ENCODE measurements around the gene PTPRR.
"Not testable (repeated sequence)": the region's sequence is repeated elsewhere in the genome, so short reads cannot be mapped to it uniquely, and the experiment has no call there.

Gene PTPRR

GRCh38 chr12:70840656-70841350 lies 79.7 kb downstream of the PTPRR start:
- DNase-seq (ENCODE audit: low read depth in 2 of 2) = no peak

GRCh38 chr12:70839544-70839943 lies 81.0 kb downstream of the PTPRR start:
- no peak for DNase-seq (ENCODE audit: low read depth in 2 of 2)

DNA sequence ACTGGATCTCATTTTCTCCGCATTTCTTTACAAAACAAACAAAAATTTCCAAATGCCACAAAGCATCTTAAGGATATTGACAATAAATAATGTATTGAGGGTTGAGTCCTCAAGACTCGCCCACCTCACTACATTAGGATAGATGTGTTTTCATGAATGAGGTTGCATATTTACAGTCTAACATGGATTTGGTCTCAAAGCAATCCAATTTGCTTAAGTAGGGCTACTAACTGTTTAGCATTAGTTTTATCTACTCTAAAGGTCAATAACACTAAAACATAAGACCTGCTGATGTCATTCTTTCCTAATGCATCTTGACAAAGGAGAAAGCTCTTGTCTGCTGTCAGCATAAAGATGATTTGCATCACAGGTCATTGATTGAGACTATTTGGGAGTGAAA lies 82.4 kb downstream of the PTPRR start:
- no peak for DNase-seq (ENCODE audit: low read depth in 2 of 2)

DNA sequence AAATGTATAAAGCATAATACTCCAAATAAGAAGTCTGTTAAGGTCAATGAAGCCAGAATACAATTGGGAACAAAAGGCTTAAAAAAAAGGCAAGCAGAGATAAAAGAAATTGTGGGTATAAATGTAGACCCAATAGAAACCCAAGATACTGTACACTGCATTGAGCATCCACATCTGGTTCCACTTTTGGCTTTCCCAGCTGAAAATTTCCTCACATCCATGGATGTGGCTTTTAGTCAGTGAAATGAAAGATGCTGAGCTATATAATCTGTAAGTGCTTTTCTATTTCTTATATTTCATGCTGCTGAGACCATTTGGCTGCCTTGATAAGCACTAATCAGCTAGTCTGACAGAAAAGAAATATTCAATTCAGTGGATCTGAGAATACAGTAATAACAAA lies 83.5 kb downstream of the PTPRR start:
- DNase-seq (ENCODE audit: low read depth in 2 of 2) = no peak

- DNase-seq (ENCODE audit: low read depth in 2 of 2) = no peak
These were observed 84.6 kb downstream of the PTPRR start for GRCh38 chr12:70835948-70836347.

DNA sequence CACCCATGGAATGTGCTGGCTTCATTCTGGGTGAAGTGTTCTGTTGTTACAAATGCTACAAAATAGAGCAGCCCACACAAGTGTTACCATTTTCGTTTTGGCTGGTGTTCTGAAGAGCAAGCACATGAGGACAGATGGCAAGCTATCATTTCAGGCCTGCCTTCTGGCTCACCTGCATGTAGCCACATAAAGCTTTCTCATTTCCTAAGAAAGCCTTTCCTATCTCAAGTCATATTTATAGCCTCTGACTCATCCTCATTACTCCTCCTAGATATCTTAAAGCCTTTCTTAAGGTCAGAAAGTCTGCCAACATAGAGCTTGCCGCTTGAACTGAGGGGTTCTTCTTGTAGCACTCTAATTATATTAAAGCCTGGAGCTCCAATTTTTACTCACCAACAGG lies 89.0 kb downstream of the PTPRR start:
- DNase-seq (ENCODE audit: low read depth in 2 of 2) = no peak

DNA sequence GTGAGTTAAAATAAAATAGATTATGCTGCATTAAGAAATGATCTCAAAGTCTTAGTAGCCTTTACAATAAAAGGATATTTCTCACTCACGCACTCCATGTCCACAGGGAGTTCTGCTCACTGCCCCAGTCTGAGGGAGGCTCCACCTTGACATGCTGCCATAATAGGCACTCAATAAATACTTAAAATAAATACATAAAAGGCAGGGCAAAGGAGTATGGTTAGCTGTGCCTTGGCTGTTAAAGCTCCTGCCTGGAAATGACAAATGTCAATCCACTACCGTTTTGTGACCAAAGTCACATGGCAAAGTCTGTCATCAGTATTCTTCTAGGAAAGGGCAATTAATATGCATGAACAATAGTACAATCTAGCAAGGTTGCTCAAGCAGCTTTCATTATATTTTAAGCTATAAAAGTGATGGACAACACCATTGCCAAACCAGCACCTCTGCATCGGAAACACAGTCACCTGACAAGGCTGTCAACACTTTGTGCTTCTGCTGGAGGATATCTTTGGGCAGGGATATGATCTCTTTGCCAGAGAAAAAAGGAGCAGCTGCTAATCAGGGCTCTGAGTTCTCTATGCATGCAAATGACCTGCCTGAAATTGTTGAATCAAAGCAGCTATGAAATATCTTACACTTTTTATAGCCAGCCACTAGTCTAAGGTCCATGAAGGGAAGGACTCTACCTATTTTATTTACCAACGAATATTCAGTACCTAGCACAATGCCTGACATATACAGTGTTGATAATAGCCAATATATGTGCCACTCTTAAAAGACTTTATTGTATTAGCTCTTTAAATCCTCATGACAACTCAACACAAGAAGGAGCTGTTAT lies 90.1 kb downstream of the PTPRR start:
- no peak for DNase-seq (ENCODE audit: low read depth in 2 of 2)

DNA sequence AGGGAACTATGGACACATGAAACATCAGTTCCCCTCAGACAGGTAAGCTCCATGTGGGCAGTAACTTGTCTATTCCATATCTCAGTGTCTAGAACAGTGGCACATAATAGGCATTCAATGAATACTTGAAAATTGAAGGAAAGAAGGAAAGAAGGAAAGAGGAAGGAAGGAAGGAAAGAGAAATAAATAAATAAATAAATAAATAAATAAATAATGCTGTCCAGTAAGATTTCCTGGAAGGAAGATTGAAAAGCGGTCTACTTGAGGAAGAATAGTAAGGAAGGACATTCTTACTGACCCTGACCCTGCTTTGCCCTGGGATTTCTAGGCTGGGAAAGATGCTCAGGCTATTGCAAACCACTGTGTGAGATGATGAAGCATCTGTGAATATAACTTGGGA lies 91.5 kb downstream of the PTPRR start:
- DNase-seq (ENCODE audit: low read depth in 2 of 2) = no peak

GRCh38 chr12:70828351-70828750 lies 92.2 kb downstream of the PTPRR start:
- DNase-seq (ENCODE audit: low read depth in 2 of 2) = no peak

DNA sequence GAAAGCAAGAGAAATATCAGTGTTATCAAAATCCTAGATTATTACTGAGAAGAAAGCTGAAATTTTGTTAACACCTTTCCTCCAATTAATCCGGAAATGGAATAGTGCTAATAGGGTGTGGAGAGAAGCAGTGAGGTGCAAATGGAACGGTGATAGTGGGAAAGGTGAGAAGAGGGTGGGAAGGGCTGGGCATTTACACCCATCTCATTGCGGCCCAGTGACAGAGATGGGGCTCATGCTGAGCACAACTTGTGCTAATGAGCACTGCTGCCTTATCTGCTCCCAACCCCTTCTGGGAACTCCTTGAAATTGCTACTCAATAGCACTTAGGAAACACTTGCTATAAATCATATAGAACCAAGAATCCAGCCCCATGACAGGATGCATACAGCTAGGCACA lies 94.4 kb downstream of the PTPRR start:
- no peak for DNase-seq (ENCODE audit: low read depth in 2 of 2)

DNA sequence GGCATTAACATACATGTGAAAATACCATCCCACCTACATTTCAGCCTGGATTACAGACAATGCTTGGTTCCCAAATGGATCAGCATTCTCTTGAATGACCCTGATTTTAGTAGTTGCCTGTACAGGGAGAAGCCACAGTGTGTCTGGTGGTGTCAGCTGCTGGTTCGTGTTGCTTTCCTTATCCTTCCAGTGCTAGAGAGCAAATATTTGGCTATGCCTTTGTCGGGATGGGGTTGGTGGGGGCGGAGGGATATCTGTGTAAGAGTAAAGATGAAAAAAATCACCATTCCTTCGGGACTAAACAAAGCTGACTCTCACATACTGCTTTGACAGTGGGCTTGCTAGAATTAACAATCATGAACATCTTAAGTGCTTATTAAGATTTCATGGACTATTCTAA lies 96.0 kb downstream of the PTPRR start:
- DNase-seq (ENCODE audit: low read depth in 2 of 2) = no peak

- DNase-seq (ENCODE audit: low read depth in 2 of 2) = no peak
These were observed 97.2 kb downstream of the PTPRR start for GRCh38 chr12:70823182-70823976.

DNA sequence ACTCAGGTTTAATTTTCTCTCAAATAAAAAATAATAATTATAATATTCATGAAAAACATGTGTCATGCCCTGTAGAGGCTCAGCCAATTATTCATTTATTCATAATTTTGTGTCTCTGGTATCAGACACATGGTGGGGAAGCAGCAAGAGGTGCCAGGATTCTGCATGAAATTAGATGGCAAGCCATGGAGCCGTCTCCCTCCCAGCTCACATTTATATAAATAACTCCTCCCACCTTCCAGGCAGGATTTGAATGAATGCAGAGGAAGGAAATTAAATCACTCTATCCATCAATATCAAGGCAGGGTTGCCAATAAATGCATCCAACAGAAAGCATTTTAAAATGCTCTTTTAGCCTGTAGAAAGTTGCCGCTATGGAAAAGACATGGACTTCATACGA lies 98.1 kb downstream of the PTPRR start:
- DNase-seq (ENCODE audit: low read depth in 2 of 2) = no peak

GRCh38 chr12:70815971-70816391 lies 104.6 kb downstream of the PTPRR start:
- no peak for DNase-seq (ENCODE audit: low read depth in 2 of 2)

- DNase-seq (ENCODE audit: low read depth in 2 of 2) = no peak
These were observed 105.5 kb downstream of the PTPRR start for GRCh38 chr12:70815056-70815455.

DNA sequence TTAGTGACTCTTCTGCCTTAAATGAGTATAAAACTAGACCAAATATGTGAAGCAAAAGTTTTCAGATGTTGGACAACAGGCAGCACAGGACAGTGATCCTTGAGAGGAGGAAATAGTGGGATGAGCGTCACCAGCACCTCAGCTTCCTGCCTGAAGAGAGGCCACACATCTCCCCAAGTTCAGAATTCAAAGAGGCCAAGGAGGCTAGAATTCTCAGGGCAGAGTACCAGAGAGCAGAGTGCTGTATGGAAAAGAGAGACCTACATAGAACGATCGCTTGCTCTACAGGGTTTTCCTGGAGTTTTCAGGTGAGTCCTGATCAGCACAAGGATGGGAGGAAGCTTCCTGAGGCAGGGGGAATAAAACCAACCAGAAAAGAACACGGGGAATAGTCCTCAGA lies 107.0 kb downstream of the PTPRR start:
- no peak for DNase-seq (ENCODE audit: low read depth in 2 of 2)

DNA sequence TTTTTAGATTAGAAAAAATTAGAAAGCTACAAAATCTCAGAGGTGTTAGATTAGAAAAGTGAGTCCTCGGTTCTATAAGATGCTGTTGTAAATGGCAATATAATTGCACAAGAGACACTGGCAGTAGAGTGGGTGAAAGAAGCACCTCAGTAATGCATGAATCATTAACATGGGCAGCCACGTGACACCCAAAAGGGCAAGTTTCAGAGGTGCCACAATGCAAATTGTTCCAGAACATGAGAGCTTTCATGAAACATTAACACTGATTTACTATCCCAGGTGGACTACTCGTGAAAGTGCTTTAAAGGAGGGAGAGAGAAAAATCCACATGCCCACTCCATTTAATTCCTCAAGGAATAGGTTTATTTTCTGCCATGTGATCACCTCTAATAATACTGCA lies 108.4 kb downstream of the PTPRR start:
- no peak for DNase-seq (ENCODE audit: low read depth in 2 of 2)

DNA sequence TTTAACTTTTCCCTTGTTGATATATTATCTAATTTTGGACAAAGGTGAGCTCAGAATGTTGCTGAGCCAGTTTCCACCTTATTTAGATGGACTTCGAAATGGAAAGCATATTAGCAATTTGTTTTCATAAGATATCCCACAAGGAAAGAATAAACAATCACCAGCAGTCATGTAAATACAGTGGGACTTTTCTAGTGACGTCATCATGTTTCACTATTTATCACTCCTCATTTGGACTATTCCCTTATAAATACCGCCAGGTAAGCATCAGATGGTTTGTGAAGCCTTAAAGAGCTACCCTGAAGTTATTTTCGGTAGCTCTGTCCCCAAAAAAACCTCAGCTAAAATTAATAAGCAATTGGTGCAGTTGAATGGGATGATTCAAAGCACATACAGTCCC lies 110.7 kb downstream of the PTPRR start:
- DNase-seq (ENCODE audit: low read depth in 2 of 2) = no peak

GRCh38 chr12:70807993-70808392 lies 112.5 kb downstream of the PTPRR start:
- not testable (repeated sequence) for DNase-seq (ENCODE audit: low read depth in 2 of 2)

DNA sequence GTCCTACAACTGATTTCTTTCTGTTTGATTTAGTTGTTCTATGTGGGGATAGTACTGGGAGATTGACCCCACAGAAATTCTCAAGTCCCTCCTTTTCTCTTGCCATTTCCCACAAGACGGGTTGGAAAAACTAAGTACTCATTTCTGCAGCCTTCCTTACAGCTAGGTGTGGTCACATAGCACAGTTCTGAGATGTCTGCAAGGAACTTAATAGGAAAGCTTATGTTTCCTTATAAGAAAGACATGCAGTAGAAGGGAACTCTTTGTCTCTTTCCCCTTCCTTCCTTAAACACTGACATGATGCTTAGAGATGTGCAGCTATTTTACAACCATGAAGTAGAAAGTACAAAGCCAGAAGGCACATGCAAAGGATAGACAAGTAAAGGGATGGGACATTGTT lies 113.7 kb downstream of the PTPRR start:
- no peak for DNase-seq (ENCODE audit: low read depth in 2 of 2)

GRCh38 chr12:70806043-70806442 lies 114.5 kb downstream of the PTPRR start:
- no peak for DNase-seq (ENCODE audit: low read depth in 2 of 2)

GRCh38 chr12:70798016-70798783 lies 122.3 kb downstream of the PTPRR start:
- no peak for DNase-seq (ENCODE audit: low read depth in 2 of 2)

Data from stimulated activated CD8-positive, alpha-beta memory T cell treated with anti-CD3 and anti-CD28 coated beads, Interleukin-15, amount 100 ng/mL, for 4 hours (primary cell).